ENCODE results near the gene TMEM154.

DNA sequence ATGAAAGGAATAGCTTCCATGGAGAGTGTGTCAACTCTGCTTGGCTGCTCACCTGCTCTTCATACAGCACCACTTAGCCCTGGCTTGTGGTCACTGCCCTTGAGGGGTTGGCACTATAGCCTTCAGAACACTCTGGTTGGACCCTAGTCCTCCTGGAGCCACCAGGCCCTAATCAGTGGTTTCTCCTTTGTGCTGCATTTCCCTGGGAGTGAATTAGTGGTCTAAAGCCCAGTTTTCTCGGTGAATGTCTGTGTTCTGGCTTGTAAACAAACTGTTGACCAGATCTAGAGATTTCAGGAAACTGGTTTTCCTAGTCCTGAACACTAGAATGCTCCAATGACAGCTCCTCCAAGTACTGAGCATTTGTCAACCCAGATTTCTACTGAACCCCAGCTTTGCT, 28.6 kb upstream of the TMEM154 start:
- TF ChIP-seq RAD21 (conservative IDR thresholded peaks at IDR 0.05) (no peak), TAF1 (IDR thresholded peaks at IDR 0.05; ENCODE audit: low read depth) (no peak), POLR2AphosphoS5 (IDR thresholded peaks at IDR 0.05) (no peak), MXI1 (conservative IDR thresholded peaks at IDR 0.05; ENCODE audit: poor library complexity, severe bottlenecking) (no peak), EZH2 (IDR thresholded peaks at IDR 0.05; ENCODE audit: borderline replicate concordance, insufficient read depth, low read length, poor library complexity, severe bottlenecking) (no peak), EP300 (conservative IDR thresholded peaks at IDR 0.05; ENCODE audit: poor library complexity, severe bottlenecking) (no peak)
- TF ChIP-seq, protein P1, sequence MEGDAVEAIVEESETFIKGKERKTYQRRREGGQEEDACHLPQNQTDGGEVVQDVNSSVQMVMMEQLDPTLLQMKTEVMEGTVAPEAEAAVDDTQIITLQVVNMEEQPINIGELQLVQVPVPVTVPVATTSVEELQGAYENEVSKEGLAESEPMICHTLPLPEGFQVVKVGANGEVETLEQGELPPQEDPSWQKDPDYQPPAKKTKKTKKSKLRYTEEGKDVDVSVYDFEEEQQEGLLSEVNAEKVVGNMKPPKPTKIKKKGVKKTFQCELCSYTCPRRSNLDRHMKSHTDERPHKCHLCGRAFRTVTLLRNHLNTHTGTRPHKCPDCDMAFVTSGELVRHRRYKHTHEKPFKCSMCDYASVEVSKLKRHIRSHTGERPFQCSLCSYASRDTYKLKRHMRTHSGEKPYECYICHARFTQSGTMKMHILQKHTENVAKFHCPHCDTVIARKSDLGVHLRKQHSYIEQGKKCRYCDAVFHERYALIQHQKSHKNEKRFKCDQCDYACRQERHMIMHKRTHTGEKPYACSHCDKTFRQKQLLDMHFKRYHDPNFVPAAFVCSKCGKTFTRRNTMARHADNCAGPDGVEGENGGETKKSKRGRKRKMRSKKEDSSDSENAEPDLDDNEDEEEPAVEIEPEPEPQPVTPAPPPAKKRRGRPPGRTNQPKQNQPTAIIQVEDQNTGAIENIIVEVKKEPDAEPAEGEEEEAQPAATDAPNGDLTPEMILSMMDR (IDR thresholded peaks at IDR 0.05; ENCODE audit: poor library complexity, severe bottlenecking) = no peak
